PC-3 (cell line): ENCODE measurements around the gene NFATC1.

Source experiments
- CTCF ChIP-seq: fragments of 300-600 bp; sonication (generic); conservative IDR thresholded peaks from 2 replicates; pipeline ENCODE4 v1.5.1; 2017; ENCODE audit warnings: antibody characterized with exemption, low read depth, mild to moderate bottlenecking, low read length
- EZH2 ChIP-seq: fragments of 300-600 bp; sonication (generic); IDR thresholded peaks from one replicate; pipeline ENCODE4 v1.6.1; 2017; ENCODE audit warnings: antibody characterized with exemption, mild to moderate bottlenecking, low read length; ENCODE audit not compliant: unreplicated experiment

GRCh38 chr18:79463424-79463960, 67.8 kb downstream of the NFATC1 start:
- TF ChIP-seq CTCF (no peak), EZH2 (no peak)
